Measurements from ENCODE around the gene CASP7.
"Not testable (repeated sequence)": the region's sequence is repeated elsewhere in the genome, so short reads cannot be mapped to it uniquely, and the experiment has no call there.

The CASP7 gene

GRCh38 chr10:113679463-113680189 is at the start of gene CASP7:
CASP7 (plus strand) TSS chr10:113679912; CDS start chr10:113697494, 17,582 bp downstream.
- peak; percentile 44 for DNase-seq

- no peak for DNase-seq
These were observed 48.7 kb upstream of the CASP7 start for GRCh38 chr10:113630929-113631533.

GRCh38 chr10:113631684-113632367 is 47.9 kb upstream of the CASP7 start:
- DNase-seq, result no peak

GRCh38 chr10:113639966-113640365 is 39.7 kb upstream of the CASP7 start:
- DNase-seq, result no peak

GRCh38 chr10:113641702-113642101 is 38.0 kb upstream of the CASP7 start:
- DNase-seq, result no peak

GRCh38 chr10:113643183-113643582 is 36.5 kb upstream of the CASP7 start:
- DNase-seq, result no peak

GRCh38 chr10:113644185-113645120 is 35.3 kb upstream of the CASP7 start:
- DNase-seq, result no peak

GRCh38 chr10:113646336-113647201 is 33.1 kb upstream of the CASP7 start:
- DNase-seq, result no peak

GRCh38 chr10:113647812-113648211 is 31.9 kb upstream of the CASP7 start:
- no peak for DNase-seq

GRCh38 chr10:113648478-113648877 is 31.2 kb upstream of the CASP7 start:
- no peak for DNase-seq

GRCh38 chr10:113650172-113650571 is 29.5 kb upstream of the CASP7 start:
- DNase-seq, result no peak

GRCh38 chr10:113651021-113651420 is 28.7 kb upstream of the CASP7 start:
- DNase-seq, result no peak

- DNase-seq, result no peak
These were observed 27.8 kb upstream of the CASP7 start for GRCh38 chr10:113651898-113652297.

- DNase-seq, result not testable (repeated sequence)
These were observed 27.3 kb upstream of the CASP7 start for GRCh38 chr10:113652456-113652855.

GRCh38 chr10:113656896-113657295 is 22.8 kb upstream of the CASP7 start:
- no peak for DNase-seq

- no peak for DNase-seq
These were observed 22.2 kb upstream of the CASP7 start for GRCh38 chr10:113657544-113657943.

- DNase-seq, result no peak
These were observed 18.4 kb upstream of the CASP7 start for GRCh38 chr10:113661332-113661731.

- no peak for DNase-seq
These were observed 16.6 kb upstream of the CASP7 start for GRCh38 chr10:113663142-113663541.

GRCh38 chr10:113663908-113664307 is 15.8 kb upstream of the CASP7 start, which contains the start of gene NRAP:
NRAP (minus strand) TSS chr10:113664041; CDS start chr10:113663882, 159 bp downstream.
- no peak for DNase-seq

- no peak for DNase-seq
These were observed 14.4 kb upstream of the CASP7 start for GRCh38 chr10:113665352-113665751.

GRCh38 chr10:113665806-113666354 is 13.8 kb upstream of the CASP7 start:
- no peak for DNase-seq
